OCI-LY7 (cell line): Measurements from ENCODE around the gene ANO2. TPM values are rescaled to one million over a fixed set of nuclear protein-coding genes. Genes with fewer than 3 reads are reported as not detected.

ENCODE experiments used
- BruUV-seq: library from RNA; stranded (reverse); fragments of 400-500 nt; replicated peaks from 2 replicates; lab custom pipeline; 2021; lab: Mats Ljungman, UMichigan
- CTCF ChIA-PET: fragments of 300-600 bp; sonication (Branson Sonifier 250); formaldehyde crosslinking; loops from one replicate; lab custom pipeline; 2022; ENCODE audit warnings: antibody characterized with exemption; ENCODE audit not compliant: unreplicated experiment; lab: Charles Lee
- POLR2A ChIA-PET: fragments of 300-600 bp; sonication (Branson Sonifier 250); formaldehyde crosslinking; loops from one replicate; lab custom pipeline; 2022; ENCODE audit warnings: antibody characterized with exemption; lab: Charles Lee
- DNase-seq: peaks from one replicate; pipeline ENCODE4 v3.0.0-alpha.2; 2015; ENCODE audit warnings: low spot score
- H2AFZ ChIP-seq: fragments of 200-600 bp; sonication (generic), shearing (Covaris generic); 2 replicates; pipeline ENCODE4 v1.6.1; 2014; ENCODE audit warnings: mild to moderate bottlenecking, antibody characterized with exemption, low read length, moderate library complexity
- H3K27ac ChIP-seq: fragments of 200-600 bp; sonication (generic); 2 replicates; pipeline ENCODE4 v1.5.1; 2014; ENCODE audit warnings: mixed run types, low read depth, mild to moderate bottlenecking, moderate library complexity, low read length, inconsistent platforms; ENCODE audit not compliant: poor library complexity, severe bottlenecking
- H3K36me3 ChIP-seq: fragments of 200-600 bp; sonication (generic); 2 replicates; pipeline ENCODE4 v1.6.1; 2014; ENCODE audit warnings: mild to moderate bottlenecking, antibody characterized with exemption, low read length, moderate library complexity, mixed read lengths; ENCODE audit not compliant: insufficient read depth
- H3K4me1 ChIP-seq: fragments of 200-600 bp; sonication (generic); 2 replicates; pipeline ENCODE4 v1.5.1; 2014; ENCODE audit warnings: mild to moderate bottlenecking, low read length; ENCODE audit not compliant: insufficient read depth, poor library complexity, severe bottlenecking
- H3K4me2 ChIP-seq: fragments of 200-600 bp; sonication (generic); 2 replicates; pipeline ENCODE4 v1.6.1; 2014; ENCODE audit warnings: mild to moderate bottlenecking, low read length
- H3K4me3 ChIP-seq: fragments of 200-600 bp; sonication (generic); 2 replicates; pipeline ENCODE4 v1.5.1; 2014; ENCODE audit warnings: mild to moderate bottlenecking, low read depth, low read length; ENCODE audit not compliant: poor library complexity, severe bottlenecking
- H3K79me2 ChIP-seq: fragments of 200-600 bp; sonication (generic); 2 replicates; pipeline ENCODE4 v1.6.1; 2016; ENCODE audit warnings: low read depth, mild to moderate bottlenecking, low read length, moderate library complexity, mixed read lengths; ENCODE audit not compliant: insufficient read depth
- H3K9me2 ChIP-seq: fragments of 200-600 bp; sonication (generic); 2 replicates; pipeline ENCODE4 v1.6.1; 2016; ENCODE audit warnings: mild to moderate bottlenecking, low read length, mixed read lengths; ENCODE audit not compliant: insufficient read depth
- H3K9me3 ChIP-seq: fragments of 200-600 bp; sonication (generic); 2 replicates; pipeline ENCODE4 v1.6.1; 2014; ENCODE audit warnings: mild to moderate bottlenecking, mixed run types, low read length, mixed read lengths
- H4K20me1 ChIP-seq: fragments of 200-600 bp; sonication (generic); 2 replicates; pipeline ENCODE4 v1.6.1; 2014; ENCODE audit warnings: mild to moderate bottlenecking, antibody characterized with exemption, low read length, moderate library complexity, mixed read lengths; ENCODE audit not compliant: insufficient read depth
- CTCF ChIP-seq: fragments of 200-600 bp; sonication (generic); conservative IDR thresholded peaks from 2 replicates; pipeline ENCODE4 v1.5.1; 2014; ENCODE audit warnings: mild to moderate bottlenecking, antibody characterized with exemption, low read length, moderate library complexity, mixed read lengths
- EZH2phosphoT487 ChIP-seq: fragments of 200-600 bp; sonication (generic); IDR thresholded peaks from 2 replicates; pipeline ENCODE4 v1.6.1; 2018; ENCODE audit warnings: low read depth, borderline replicate concordance, mild to moderate bottlenecking, mixed run types, antibody characterized with exemption, low read length, moderate library complexity, mixed read lengths
- intact Hi-C: fragments of 100-400 bp; cut with micrococcal nuclease; formaldehyde crosslinking; loops from one replicate; pipeline ENCODE4 v1.10.0; 2022; ENCODE audit not compliant: unreplicated experiment
- small RNA-seq: library from RNA; depleted of rRNA; stranded (forward); fragments of <200 nt; gene quantifications from one replicate; pipeline ENCODE3, GENCODE V24; 2014
- total RNA-seq, 2 experiments: library from RNA; depleted of rRNA in 1 of 2; stranded (reverse); fragments of >200 nt in 1 of 2; shearing (Covaris generic) in 1 of 2; gene quantifications; 2 replicates each; pipeline ENCODE4 v1.2.3, GENCODE V29; 2014 to 2022

ANO2 gene
- total RNA-seq, 2 experiments from 2014 or later, result not detected

GRCh38 chr12:5514016-5514415, 431.0 kb downstream of the ANO2 start:
- POLR2A ChIA-PET, result no interaction called here
- H3K4me1 ChIP-seq, result peaks cover 13% of the 10 kb centered on the region
- TF ChIP-seq CTCF, result no peak
- TF ChIP-seq EZH2phosphoT487, result no peak
- H3K4me2 ChIP-seq, result no peak overlapping the region
- intact Hi-C loops, result no loop called here
- H3K4me3 ChIP-seq, result no peak overlapping the region
- H3K36me3 ChIP-seq, result no peaks in the 10 kb centered on the region
- H2AFZ ChIP-seq, result no peak overlapping the region
- H3K27ac ChIP-seq, result no peak overlapping the region
- DNase-seq, result no peak
- no peaks in the 10 kb centered on the region for H4K20me1 ChIP-seq
- H3K9me3 ChIP-seq, result no peaks in the 10 kb centered on the region
- H3K9me2 ChIP-seq, result no peaks in the 10 kb centered on the region
- no TSS peak for BruUV-seq
- CTCF ChIA-PET, result no interaction called here
- no peaks in the 10 kb centered on the region for H3K79me2 ChIP-seq

GRCh38 chr12:5513406-5513805, 431.7 kb downstream of the ANO2 start:
- no TSS peak for BruUV-seq
- no peaks in the 10 kb centered on the region for H3K9me3 ChIP-seq
- no peak overlapping the region for H3K27ac ChIP-seq
- ChIA-PET POLR2A (interaction anchor here (0.8 kb wide), 1 partner anchor 140 kb away, joined by 3 read pairs; no protein-coding TSS in a partner anchor), CTCF (interaction anchor here (1.4 kb wide), 1 partner anchor 85 kb away, joined by 7 read pairs; no protein-coding TSS in a partner anchor)
- no peaks in the 10 kb centered on the region for H3K79me2 ChIP-seq
- no peaks in the 10 kb centered on the region for H4K20me1 ChIP-seq
- H2AFZ ChIP-seq, result no peak overlapping the region
- no peak overlapping the region for H3K4me3 ChIP-seq
- DNase-seq, result no peak
- intact Hi-C loops, result no loop called here
- H3K4me1 ChIP-seq, result peaks cover 13% of the 10 kb centered on the region
- no peak overlapping the region for H3K4me2 ChIP-seq
- H3K36me3 ChIP-seq, result no peaks in the 10 kb centered on the region
- no peaks in the 10 kb centered on the region for H3K9me2 ChIP-seq
- TF ChIP-seq EZH2phosphoT487 (no peak), CTCF (no peak)

Small RNA genes within 50 kb of the gene (small RNA-seq; reads per million reads assigned to genes)
- not detected for gene AC137627.1

Other genes with a start within 250 kb of the ANO2 start
- gene VWF, start 179.4 kb upstream of the ANO2 start, total RNA-seq (2014; rRNA removed; shearing (Covaris generic)), result not detected in 2 replicates
- gene VWF, start 179.4 kb upstream of the ANO2 start, total RNA-seq (2022), result 0.32 and 0.35 TPM in 2 replicates